GM19025 (cell line): ENCODE data around the gene MED17.
A peak's percentile ranks its signal among the peaks of the same experiment; 100 is the strongest.
"Not testable (repeated sequence)": the region's sequence is repeated elsewhere in the genome, so short reads cannot be mapped to it uniquely, and the experiment has no call there.

Experiments used
- ATAC-seq: cut with Tn5 transposase; IDR thresholded peaks from one replicate; pipeline ENCODE4 v1.9.1; 2021; ENCODE audit warnings: mild to moderate bottlenecking, low read depth, moderate library complexity; ENCODE audit not compliant: unreplicated experiment

The MED17 gene

DNA sequence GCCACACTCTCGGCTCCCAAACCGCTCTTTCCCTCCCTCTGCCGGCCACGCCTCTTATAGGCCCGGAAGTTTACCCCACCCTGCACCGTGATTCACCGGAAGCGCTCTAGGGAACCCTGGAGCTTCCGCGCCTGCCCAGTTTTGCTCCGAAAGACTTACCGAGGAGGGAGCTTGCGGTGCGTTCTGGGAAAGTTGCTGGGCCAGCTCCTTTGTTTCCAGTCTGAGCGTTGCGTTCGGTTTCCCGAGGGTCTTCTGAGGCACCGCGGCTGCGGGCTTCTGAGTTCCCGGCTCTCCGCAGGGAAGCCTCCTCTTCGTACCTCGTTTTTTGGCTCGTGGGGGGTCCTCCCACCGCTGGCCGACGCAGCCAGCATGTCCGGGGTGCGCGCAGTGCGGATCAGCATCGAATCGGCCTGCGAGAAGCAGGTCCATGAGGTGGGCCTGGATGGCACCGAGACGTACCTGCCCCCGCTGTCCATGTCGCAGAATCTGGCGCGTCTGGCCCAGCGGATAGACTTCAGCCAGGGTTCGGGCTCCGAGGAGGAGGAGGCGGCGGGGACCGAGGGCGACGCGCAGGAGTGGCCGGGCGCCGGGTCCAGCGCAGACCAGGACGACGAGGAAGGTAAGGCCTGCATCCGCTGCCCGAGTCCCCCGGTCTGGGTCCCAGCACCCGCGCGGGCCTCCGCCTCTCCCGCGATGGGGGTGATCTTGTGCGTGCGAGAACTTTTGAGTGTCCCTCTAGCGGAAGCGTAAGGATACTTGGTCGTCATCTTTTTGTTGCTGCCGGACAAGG, at the start of gene MED17:
Gene MED17, plus strand, starts transcription at position 138 of the 790 bp plus-strand sequence. Its CDS starts 232 bp downstream, at position 370.
- ATAC-seq = peak; percentile 94

- no peak for ATAC-seq
These were observed 49.5 kb upstream of the MED17 start for GRCh38 chr11:93734427-93735222.

GRCh38 chr11:93735627-93736026, 48.5 kb upstream of the MED17 start:
- no peak for ATAC-seq

DNA sequence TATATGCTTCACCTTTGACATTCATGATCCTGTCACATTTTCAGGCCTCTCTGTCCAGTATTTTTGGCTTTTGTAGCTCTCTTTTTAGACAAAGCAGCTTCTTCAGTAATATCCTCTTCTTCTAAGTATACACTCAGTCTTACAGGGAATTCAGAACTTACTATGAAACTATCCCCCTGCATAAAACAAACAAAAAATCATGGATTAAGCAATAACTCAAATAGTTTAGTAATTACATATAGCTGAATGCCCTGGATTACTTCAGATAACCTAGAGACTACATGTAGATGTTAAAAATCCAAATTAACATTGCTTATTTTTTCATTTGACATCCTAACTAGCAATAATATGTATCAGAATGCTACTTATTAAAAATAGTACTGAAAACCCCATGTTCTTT, 48.0 kb upstream of the MED17 start:
- no peak for ATAC-seq

DNA sequence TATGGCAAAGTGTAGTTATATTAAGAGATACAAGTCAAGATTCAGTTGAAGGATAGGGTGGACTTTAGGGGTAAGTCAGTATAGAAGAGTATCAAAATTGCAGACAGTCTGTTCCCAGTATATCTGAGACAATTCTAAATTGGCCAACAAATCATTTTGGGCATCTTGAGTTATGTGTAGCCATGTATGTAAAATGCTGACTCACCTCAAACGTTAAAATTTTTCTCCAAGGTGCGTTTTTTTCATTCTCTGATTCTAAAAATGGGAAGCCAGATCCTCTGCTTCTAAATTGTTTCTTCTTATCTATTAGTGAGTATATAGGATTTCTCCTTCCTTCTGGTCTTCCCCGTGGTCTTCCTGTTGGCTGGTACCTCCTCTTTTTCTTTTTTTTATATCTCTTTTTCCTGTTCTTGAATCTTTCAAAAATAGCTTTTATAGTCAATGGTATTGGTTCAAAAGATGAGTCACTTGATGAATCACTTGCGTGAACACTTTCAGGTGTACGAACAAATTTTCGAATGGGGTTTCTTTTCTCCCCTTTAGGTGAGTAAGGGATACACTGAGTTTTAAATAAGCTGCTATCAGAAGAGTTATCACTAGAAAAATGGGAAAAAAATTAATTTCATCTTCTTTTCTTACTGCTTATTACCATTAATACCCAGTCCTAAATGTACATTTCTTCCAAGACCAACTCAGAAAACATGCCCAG, 46.0 kb upstream of the MED17 start:
- no peak for ATAC-seq

DNA sequence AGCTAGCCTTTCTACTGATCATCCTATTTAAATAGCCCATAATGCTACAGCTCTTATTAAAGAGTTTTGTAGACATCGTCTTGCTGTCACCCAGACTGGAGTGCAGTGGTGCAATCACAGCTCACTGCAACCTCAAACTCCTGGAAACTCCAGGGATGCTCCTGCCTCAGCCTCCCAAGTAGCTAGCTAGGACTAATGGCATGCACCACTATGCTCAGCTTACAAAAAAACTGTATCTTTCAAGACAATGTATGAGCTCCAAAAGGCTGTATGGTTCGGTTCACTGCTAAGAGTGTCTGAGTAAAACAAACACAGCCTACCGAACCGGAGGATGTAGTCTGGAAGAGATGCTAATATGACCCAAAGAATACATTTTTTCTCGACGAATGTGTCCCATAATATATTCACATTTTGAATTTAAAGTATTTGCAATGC, 45.4 kb upstream of the MED17 start:
- ATAC-seq = no peak

GRCh38 chr11:93740031-93740729, 43.9 kb upstream of the MED17 start:
- ATAC-seq = no peak

GRCh38 chr11:93740730-93741093, 43.4 kb upstream of the MED17 start:
- peak; percentile 26 for ATAC-seq

- ATAC-seq = peak; percentile 82
These were observed 42.8 kb upstream of the MED17 start, which contains the start of the genes C11orf54 and TAF1D for GRCh38 chr11:93741094-93741881. Gene C11orf54 (plus strand): TSS chr11:93741672. CDS start chr11:93747394, 5,722 bp downstream. Gene TAF1D (minus strand): TSS chr11:93741495. CDS start chr11:93739304, 2,191 bp downstream.

DNA sequence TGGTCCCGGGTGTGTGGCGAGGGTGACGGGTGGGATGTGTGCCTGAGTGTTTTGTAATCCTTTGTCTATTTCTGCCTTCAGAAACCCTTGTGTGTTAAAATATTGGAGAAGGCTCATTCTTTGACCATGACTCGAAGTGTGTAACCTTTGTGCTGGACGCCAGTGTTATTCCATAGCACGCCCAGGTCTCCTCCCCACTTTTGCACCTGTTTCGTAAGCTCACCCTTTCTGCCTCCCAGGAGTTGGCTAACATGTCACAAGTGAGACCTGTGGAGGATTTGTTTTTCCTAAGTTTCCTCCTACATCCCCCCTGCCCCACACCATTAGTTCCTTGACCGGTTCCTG, 42.2 kb upstream of the MED17 start:
- ATAC-seq = peak; percentile 3

DNA sequence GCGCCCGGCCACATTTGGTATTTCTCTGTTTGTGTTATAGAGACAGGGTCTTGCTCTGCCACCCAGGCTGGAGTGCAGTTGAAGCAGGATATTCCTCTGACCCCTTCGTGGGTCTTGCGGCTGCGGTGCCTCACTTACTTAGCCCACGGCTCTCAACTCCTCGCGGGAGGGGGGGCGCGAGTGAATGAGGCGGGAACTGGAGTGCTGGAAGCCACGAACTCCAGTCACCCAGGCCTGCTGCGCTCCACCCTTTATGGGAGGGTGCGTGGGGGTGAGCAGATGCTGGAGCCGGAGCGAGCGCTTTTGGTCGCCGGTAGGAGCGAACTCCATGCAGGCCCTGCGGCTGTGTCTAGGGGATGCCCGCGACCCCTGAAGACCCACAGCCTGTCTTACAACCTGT, 40.8 kb upstream of the MED17 start:
- no peak for ATAC-seq

DNA sequence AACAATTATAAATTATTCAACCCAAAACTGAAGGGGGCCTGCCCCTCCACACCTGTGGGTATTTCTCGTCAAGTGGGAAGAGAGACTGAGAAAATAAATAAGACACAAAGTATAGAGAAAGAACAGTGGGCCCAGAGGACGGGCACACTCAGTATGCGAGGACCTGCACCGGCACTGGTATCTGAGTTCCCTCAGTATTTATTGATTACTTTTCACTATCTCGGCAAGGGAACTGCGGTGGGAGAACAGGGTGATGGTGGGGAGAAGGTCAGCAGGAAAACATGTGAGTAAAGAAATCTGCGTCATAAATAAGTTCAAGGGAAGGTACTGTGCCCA, 39.4 kb upstream of the MED17 start:
- ATAC-seq = no peak

DNA sequence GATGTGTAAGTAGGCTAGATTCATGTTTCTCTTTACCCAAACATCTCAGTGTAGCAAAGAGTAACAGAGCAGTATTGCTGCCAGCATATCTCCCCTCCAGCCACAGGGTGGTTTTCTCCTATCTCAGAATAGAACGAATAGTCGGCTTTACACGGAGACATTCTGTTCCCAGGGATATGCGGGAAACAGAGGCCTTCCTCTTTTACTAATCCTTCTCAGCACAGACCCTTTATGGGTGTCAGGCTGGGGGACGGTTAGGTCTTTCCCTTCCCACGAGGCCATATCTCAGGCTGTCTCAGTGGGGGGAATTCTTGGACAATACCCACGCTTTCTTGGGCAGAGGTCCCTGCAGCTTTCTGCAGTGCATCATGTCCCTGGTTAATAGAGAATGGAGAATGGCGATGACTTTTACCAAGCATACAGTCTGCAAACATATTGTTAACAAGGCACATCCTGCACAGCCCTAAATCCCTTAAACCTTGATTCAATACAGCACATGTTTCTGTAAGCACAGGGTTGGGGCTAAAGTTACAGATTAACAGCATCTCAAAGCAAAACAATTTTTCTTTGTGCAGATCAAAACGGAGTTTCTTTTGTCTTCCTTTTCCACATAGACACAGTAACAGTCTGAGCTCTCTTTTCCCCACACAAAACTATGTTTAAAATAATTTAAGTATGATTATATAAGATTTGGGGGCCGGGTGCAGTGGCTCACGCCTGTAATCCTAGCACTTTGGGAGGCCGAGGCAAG, 38.9 kb upstream of the MED17 start:
- not testable (repeated sequence) for ATAC-seq

DNA sequence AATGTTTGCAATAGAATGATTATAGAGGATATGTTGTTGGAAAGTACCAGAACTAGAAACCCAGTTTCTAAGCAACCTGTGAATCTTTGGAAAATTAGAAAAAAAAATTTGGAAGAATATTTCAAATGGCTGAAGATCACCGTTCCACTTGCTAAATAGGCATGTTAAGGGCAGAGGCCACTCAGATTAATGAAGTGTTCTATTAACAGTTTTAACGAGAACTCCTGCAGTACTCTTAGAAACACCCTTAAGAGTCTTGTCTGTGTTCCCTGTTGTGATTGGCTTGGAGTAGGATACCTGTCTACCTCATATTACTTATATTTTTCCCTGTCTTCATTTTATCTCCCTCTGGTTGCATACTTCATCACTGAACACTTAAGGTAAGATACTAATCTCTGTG, 38.0 kb upstream of the MED17 start:
- no peak for ATAC-seq

GRCh38 chr11:93747122-93747521, 37.0 kb upstream of the MED17 start:
- ATAC-seq = peak; percentile 81

- ATAC-seq = no peak
These were observed 33.1 kb upstream of the MED17 start for GRCh38 chr11:93751001-93751400.

DNA sequence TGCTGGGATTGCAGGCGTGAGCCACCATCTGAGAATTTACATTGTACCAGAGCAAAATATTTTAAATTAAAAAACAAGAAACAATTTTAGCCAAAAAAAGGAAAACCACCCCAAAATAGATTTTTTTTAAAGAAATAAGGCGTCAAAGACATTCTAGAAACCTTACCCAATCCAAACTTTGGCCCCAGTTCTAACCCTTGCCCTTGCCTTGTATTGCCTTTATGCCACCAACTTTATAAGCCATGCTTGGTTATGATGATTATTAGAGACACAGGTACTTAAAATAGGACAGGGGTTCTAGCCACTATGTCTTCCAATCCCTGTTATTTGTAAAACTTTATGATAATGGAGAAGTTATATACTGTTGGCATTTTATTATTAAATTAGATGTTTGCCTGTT, 30.8 kb upstream of the MED17 start:
- no peak for ATAC-seq

GRCh38 chr11:93756748-93757147, 27.3 kb upstream of the MED17 start:
- ATAC-seq = no peak

- no peak for ATAC-seq
These were observed 26.8 kb upstream of the MED17 start for GRCh38 chr11:93757301-93757700.
